HepG2 (cell line): ENCODE measurements around the gene CTSO. TPM values are rescaled to one million over a fixed set of nuclear protein-coding genes. Genes with fewer than 3 reads are reported as not detected.

ENCODE experiments used
- ARID2 ChIP-seq: sonication (generic); formaldehyde crosslinking; IDR thresholded peaks from 2 replicates; pipeline ENCODE4 v1.8.1; 2022; ENCODE audit warnings: mild to moderate bottlenecking, missing genetic modification reagents, borderline replicate concordance
- CHD4 ChIP-seq: fragments of 200-600 bp; sonication (generic); IDR thresholded peaks from 2 replicates; pipeline ENCODE4 v1.7.0; 2017; ENCODE audit warnings: mild to moderate bottlenecking, low read length, borderline replicate concordance
- FOXA1 ChIP-seq, 2 experiments: fragments of 450-650 bp in 1 of 2; sonication (generic) in 1 of 2; formaldehyde crosslinking in 1 of 2; IDR thresholded peaks; 2 replicates each; pipeline versions ENCODE4 v1.4.0 to v1.6.1; 2016 to 2020; ENCODE audit warnings: missing genetic modification reagents in 1 of 2
- GLMP ChIP-seq: sonication (generic); formaldehyde crosslinking; IDR thresholded peaks from 2 replicates; pipeline ENCODE4 v1.9.0; 2021; ENCODE audit warnings: missing genetic modification reagents, mild to moderate bottlenecking, borderline replicate concordance
- HDAC6 ChIP-seq: fragments of 200-600 bp; sonication (generic); IDR thresholded peaks from 2 replicates; pipeline ENCODE4 v1.7.0; 2017; ENCODE audit warnings: mild to moderate bottlenecking, antibody characterized with exemption, low read length, low read depth
- JUN ChIP-seq: sonication (generic); formaldehyde crosslinking; IDR thresholded peaks from 2 replicates; pipeline ENCODE4 v1.4.0; 2020; ENCODE audit warnings: mild to moderate bottlenecking, missing genetic modification reagents
- KLF13 ChIP-seq: sonication (generic); formaldehyde crosslinking; IDR thresholded peaks from 2 replicates; pipeline ENCODE4 v1.4.0; 2020; ENCODE audit warnings: mild to moderate bottlenecking, missing genetic modification reagents
- MBD4 ChIP-seq: IDR thresholded peaks from 2 replicates; pipeline ENCODE4 v1.6.1; 2012; ENCODE audit warnings: low read length, inconsistent platforms, borderline replicate concordance
- MTA1 ChIP-seq: sonication (generic); formaldehyde crosslinking; IDR thresholded peaks from 2 replicates; pipeline ENCODE4 v1.4.0; 2020; ENCODE audit warnings: missing genetic modification reagents, mild to moderate bottlenecking, borderline replicate concordance
- MXD1 ChIP-seq: sonication (generic); formaldehyde crosslinking; IDR thresholded peaks from 2 replicates; pipeline ENCODE4 v1.4.0; 2020; ENCODE audit warnings: mild to moderate bottlenecking, missing genetic modification reagents
- PAF1 ChIP-seq: IDR thresholded peaks from 2 replicates; pipeline ENCODE4 v1.6.1; 2016; ENCODE audit warnings: missing genetic modification reagents, missing compliant biosample characterization
- PRMT3 ChIP-seq: sonication (generic); formaldehyde crosslinking; IDR thresholded peaks from 2 replicates; pipeline ENCODE4 v1.8.1; 2022; ENCODE audit warnings: low read depth, mild to moderate bottlenecking, moderate library complexity, missing genetic modification reagents, borderline replicate concordance
- RAD21 ChIP-seq: fragments of 450-650 bp; formaldehyde crosslinking; IDR thresholded peaks from 2 replicates; pipeline ENCODE4 v1.5.0; 2020; ENCODE audit warnings: mild to moderate bottlenecking
- RARG ChIP-seq: sonication (generic); formaldehyde crosslinking; IDR thresholded peaks from 2 replicates; pipeline ENCODE4 v1.4.0; 2020; ENCODE audit warnings: low read depth, mild to moderate bottlenecking, missing genetic modification reagents
- RORA ChIP-seq: sonication (generic); formaldehyde crosslinking; IDR thresholded peaks from 2 replicates; pipeline ENCODE4 v1.5.0; 2020; ENCODE audit warnings: mild to moderate bottlenecking, missing genetic modification reagents, moderate library complexity
- TFDP2 ChIP-seq: sonication (generic); formaldehyde crosslinking; IDR thresholded peaks from 2 replicates; pipeline ENCODE4 v1.4.0; 2020; ENCODE audit warnings: missing genetic modification reagents
- TP53 ChIP-seq: sonication (generic); formaldehyde crosslinking; conservative IDR thresholded peaks from 2 replicates; pipeline ENCODE4 v1.4.0; 2020; ENCODE audit warnings: missing genetic modification reagents
- ZC3H13 ChIP-seq: sonication (generic); formaldehyde crosslinking; IDR thresholded peaks from 2 replicates; pipeline ENCODE4 v1.8.1; 2023; ENCODE audit warnings: mild to moderate bottlenecking, missing genetic modification reagents, moderate library complexity
- ZKSCAN8 ChIP-seq: IDR thresholded peaks from 2 replicates; pipeline ENCODE4 v1.6.1; 2016; ENCODE audit warnings: borderline replicate concordance, missing genetic modification reagents, missing compliant biosample characterization
- ZNF20 ChIP-seq: sonication (generic); formaldehyde crosslinking; IDR thresholded peaks from 2 replicates; pipeline ENCODE4 v1.4.0; 2020; ENCODE audit warnings: mild to moderate bottlenecking, moderate library complexity, missing genetic modification reagents
- ZNF205 ChIP-seq: IDR thresholded peaks from 2 replicates; pipeline ENCODE4 v1.6.1; 2018; ENCODE audit warnings: missing biosample characterization, missing genetic modification reagents
- ZNF432 ChIP-seq: sonication (generic); formaldehyde crosslinking; IDR thresholded peaks from 2 replicates; pipeline ENCODE4 v1.5.0; 2020; ENCODE audit warnings: missing genetic modification reagents, mild to moderate bottlenecking, borderline replicate concordance
- ZNF460 ChIP-seq: sonication (generic); formaldehyde crosslinking; IDR thresholded peaks from 2 replicates; pipeline ENCODE4 v1.5.1; 2020; ENCODE audit warnings: missing genetic modification reagents, mild to moderate bottlenecking, borderline replicate concordance
- ZNF775 ChIP-seq: sonication (generic); formaldehyde crosslinking; IDR thresholded peaks from 2 replicates; pipeline ENCODE4 v1.4.0; 2020; ENCODE audit warnings: missing genetic modification reagents, mild to moderate bottlenecking, moderate library complexity, borderline replicate concordance
- polyA plus RNA-seq, 8 experiments: library from polyadenylated mRNA; depleted of rRNA in 3 of 8; stranded (reverse) in 7 of 8; unstranded in 1 of 8; fragments of >200 nt; fragmentation: Illumina TruSeq in 4 of 8; extraction: Trizol in 4 of 8; gene quantifications; 2 replicates each; pipeline versions ENCODE4 v1.2.1 to v1.2.3, GENCODE V29; 2011 to 2016; ENCODE audit warnings: low read depth in 4 of 8, missing spikeins in 1 of 8, mixed read lengths in 1 of 8; ENCODE audit not compliant: insufficient read depth in 1 of 8
- total RNA-seq, 5 experiments: library from RNA; depleted of rRNA; stranded (reverse); fragments of >200 nt; fragmentation: Illumina TruSeq; extraction: Trizol; gene quantifications; 2 replicates each; pipeline ENCODE4 v1.2.3, GENCODE V29; 2016; ENCODE audit warnings: low read depth in 1 of 5
- TF ChIP-seq, protein P1 (sequence below): IDR thresholded peaks from 2 replicates; pipeline ENCODE4 v1.6.1; 2016; ENCODE audit warnings: missing biosample characterization, missing genetic modification reagents, low read depth

The CTSO gene
- total and polyA plus RNA-seq, 2 of the 13 experiments (the other 11 are each of a cell fraction or from before 2014, with no cell fraction given), result 0.07 to 0.17 TPM

- TF ChIP-seq, protein P1, sequence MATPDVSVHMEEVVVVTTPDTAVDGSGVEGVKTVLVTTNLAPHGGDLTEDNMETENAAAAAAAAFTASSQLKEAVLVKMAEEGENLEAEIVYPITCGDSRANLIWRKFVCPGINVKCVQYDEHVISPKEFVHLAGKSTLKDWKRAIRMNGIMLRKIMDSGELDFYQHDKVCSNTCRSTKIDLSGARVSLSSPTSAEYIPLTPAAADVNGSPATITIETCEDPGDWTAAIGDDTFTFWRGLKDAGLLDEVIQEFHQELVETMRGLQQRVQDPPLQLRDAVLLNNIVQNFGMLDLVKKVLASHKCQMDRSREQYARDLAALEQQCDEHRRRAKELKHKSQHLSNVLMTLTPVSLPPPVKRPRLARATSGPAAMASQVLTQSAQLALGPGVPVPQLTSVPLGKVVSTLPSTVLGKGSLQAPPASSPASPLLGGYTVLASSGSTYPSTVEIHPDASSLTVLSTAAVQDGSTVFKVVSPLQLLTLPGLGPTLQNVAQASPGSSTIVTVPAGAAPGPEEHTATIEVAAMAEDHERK (CRISPR knock-in tag), result no peak
- TF ChIP-seq CHD4 (no peak), ZNF432 (CRISPR knock-in tag) (no peak), MXD1 (CRISPR knock-in tag) (no peak), MBD4 (no peak), PRMT3 (peak; percentile 76; the same call in 1 of the 2 replicates), ZC3H13 (CRISPR knock-in tag) (no peak), RARG (no peak), PAF1 (CRISPR knock-in tag) (no peak), HDAC6 (no peak), ZNF20 (CRISPR knock-in tag) (no peak), ARID2 (CRISPR knock-in tag) (no peak), FOXA1 (IDR thresholded peaks at IDR 0.05) (no peak), FOXA1 (CRISPR knock-in tag; IDR thresholded peaks at IDR 0.05) (no peak), JUN (CRISPR knock-in tag) (no peak), GLMP (CRISPR knock-in tag) (no peak), RORA (CRISPR knock-in tag) (no peak), ZNF205 (CRISPR knock-in tag) (no peak), MTA1 (CRISPR knock-in tag) (no peak), TP53 (CRISPR knock-in tag) (no peak), ZNF775 (CRISPR knock-in tag) (no peak), ZNF460 (CRISPR knock-in tag) (no peak), RAD21 (no peak), TFDP2 (CRISPR knock-in tag) (peak; percentile 32; the same call in 1 of the 2 replicates), ZKSCAN8 (CRISPR knock-in tag) (no peak), KLF13 (no peak)
Measured at GRCh38 chr4:155953151-155954117, at the start of gene CTSO (continued).
